Measurements from ENCODE around the gene RASSF8.

GRCh38 chr12:25960961-25961360 lies 2.5 kb downstream of the RASSF8 start:
- no peak for TF ChIP-seq POLR2AphosphoS5 (IDR thresholded peaks at IDR 0.05)
- TF ChIP-seq CTCF (IDR thresholded peaks at IDR 0.05 in 8 of 11, conservative IDR thresholded peaks at IDR 0.05 in 3 of 11), result no peak
- TF ChIP-seq POLR2A (IDR thresholded peaks at IDR 0.05), result no peak

Measured in spleen (tissue), 7 donors.